Measurements from ENCODE around the gene CFL1.

DNA sequence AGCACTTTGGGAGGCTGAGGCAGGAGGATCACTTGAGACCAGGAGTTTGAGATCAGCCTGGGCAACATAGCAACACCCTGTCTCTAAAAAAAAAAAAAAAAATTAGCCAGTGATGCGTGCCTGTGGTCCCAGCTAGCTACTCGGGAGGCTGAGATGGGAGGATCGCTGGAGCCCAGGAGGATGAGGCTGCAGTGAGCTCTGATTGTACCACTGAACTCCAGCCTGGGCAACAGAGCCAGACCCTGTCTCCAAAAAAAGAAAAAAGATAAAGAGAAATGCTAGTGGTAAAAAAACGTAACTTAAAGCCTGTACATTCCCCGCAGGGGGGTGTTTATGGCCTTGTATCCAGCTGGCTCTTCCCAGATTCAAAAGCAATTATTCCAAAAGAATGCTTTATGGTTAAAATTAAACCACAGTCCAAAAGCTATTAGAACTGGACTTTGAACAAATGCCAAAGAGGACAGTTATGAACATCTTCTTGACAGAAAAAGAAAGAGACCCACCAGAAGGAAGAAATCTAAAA is 40.6 kb downstream of the CFL1 start:
- TF ChIP-seq POLR2A (IDR thresholded peaks at IDR 0.05; ENCODE audit: low read depth, low read length) (no peak), FOS (IDR thresholded peaks at IDR 0.05; ENCODE audit: low read depth, low read length) (no peak), BHLHE40 (IDR thresholded peaks at IDR 0.05; ENCODE audit: low read depth, low read length) (no peak), RFX5 (IDR thresholded peaks at IDR 0.05; ENCODE audit: low read depth, low read length) (no peak), SMC3 (IDR thresholded peaks at IDR 0.05; ENCODE audit: low read depth, low read length) (no peak), CEBPB (IDR thresholded peaks at IDR 0.05; ENCODE audit: low read depth, low read length) (no peak), MXI1 (IDR thresholded peaks at IDR 0.05; ENCODE audit: borderline replicate concordance, low read depth, low read length) (no peak)
- TF ChIP-seq, protein P1, sequence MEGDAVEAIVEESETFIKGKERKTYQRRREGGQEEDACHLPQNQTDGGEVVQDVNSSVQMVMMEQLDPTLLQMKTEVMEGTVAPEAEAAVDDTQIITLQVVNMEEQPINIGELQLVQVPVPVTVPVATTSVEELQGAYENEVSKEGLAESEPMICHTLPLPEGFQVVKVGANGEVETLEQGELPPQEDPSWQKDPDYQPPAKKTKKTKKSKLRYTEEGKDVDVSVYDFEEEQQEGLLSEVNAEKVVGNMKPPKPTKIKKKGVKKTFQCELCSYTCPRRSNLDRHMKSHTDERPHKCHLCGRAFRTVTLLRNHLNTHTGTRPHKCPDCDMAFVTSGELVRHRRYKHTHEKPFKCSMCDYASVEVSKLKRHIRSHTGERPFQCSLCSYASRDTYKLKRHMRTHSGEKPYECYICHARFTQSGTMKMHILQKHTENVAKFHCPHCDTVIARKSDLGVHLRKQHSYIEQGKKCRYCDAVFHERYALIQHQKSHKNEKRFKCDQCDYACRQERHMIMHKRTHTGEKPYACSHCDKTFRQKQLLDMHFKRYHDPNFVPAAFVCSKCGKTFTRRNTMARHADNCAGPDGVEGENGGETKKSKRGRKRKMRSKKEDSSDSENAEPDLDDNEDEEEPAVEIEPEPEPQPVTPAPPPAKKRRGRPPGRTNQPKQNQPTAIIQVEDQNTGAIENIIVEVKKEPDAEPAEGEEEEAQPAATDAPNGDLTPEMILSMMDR (conservative IDR thresholded peaks at IDR 0.05; ENCODE audit: low read depth, low read length): no peak
- TF ChIP-seq, protein P2, sequence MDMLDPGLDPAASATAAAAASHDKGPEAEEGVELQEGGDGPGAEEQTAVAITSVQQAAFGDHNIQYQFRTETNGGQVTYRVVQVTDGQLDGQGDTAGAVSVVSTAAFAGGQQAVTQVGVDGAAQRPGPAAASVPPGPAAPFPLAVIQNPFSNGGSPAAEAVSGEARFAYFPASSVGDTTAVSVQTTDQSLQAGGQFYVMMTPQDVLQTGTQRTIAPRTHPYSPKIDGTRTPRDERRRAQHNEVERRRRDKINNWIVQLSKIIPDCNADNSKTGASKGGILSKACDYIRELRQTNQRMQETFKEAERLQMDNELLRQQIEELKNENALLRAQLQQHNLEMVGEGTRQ (IDR thresholded peaks at IDR 0.05; ENCODE audit: low read depth, low read length): no peak
